Testis (tissue), 2 donors: ENCODE data around the gene IFT43.

Source experiments
- POLR2A ChIP-seq: fragments of 450-650 bp; IDR thresholded peaks from one replicate; pipeline ENCODE4 v1.6.1; 2017; ENCODE audit warnings: antibody characterized with exemption, mild to moderate bottlenecking, moderate library complexity
- TF ChIP-seq, protein P1 (sequence below), 3 experiments: fragments of 450-650 bp in 2 of 3; fragments of 200-600 bp in 1 of 3; sonication (generic) in 1 of 3; IDR thresholded peaks; one replicate each; pipeline ENCODE4 v1.5.1; 2016 to 2019; ENCODE audit warnings: antibody characterized with exemption in 3 of 3, mild to moderate bottlenecking in 2 of 3, moderate library complexity in 1 of 3

DNA sequence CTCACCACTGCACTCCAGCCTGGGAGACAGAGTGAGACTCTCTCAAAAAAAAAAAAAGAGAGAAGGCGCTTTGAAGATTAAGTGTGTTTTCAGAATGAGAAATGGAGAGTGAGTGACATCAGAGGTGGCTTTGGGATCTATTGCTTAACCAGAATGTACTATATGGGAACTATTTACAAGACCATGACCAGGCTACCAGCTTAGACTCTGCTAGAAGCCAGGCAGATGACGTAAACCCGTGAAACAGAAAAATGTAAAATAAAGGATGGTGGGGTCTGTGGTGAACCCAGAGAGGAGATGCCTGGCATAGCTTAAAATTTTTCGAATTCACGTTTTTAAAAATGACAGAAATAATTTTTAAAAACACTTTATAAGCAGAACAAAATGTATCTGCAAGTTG is 82.0 kb downstream of the IFT43 start:
- TF ChIP-seq, protein P1, sequence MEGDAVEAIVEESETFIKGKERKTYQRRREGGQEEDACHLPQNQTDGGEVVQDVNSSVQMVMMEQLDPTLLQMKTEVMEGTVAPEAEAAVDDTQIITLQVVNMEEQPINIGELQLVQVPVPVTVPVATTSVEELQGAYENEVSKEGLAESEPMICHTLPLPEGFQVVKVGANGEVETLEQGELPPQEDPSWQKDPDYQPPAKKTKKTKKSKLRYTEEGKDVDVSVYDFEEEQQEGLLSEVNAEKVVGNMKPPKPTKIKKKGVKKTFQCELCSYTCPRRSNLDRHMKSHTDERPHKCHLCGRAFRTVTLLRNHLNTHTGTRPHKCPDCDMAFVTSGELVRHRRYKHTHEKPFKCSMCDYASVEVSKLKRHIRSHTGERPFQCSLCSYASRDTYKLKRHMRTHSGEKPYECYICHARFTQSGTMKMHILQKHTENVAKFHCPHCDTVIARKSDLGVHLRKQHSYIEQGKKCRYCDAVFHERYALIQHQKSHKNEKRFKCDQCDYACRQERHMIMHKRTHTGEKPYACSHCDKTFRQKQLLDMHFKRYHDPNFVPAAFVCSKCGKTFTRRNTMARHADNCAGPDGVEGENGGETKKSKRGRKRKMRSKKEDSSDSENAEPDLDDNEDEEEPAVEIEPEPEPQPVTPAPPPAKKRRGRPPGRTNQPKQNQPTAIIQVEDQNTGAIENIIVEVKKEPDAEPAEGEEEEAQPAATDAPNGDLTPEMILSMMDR (IDR thresholded peaks at IDR 0.05), result no peak
- no peak for TF ChIP-seq POLR2A
